G401 (cell line): ENCODE data around the gene HDGF. TPM values are rescaled to one million over a fixed set of nuclear protein-coding genes. Genes with fewer than 3 reads are reported as not detected.

Source experiments
- DNase-seq: peaks from one replicate; pipeline ENCODE4 v3.0.0-alpha.2; 2015; ENCODE audit warnings: low spot score
- in situ Hi-C: cut with HindIII; loops from 2 replicates; pipeline ENCODE4 v1.10.0; 2016; ENCODE audit warnings: low sequenced_read_pairs, mixed read lengths
- total RNA-seq: library from RNA; depleted of rRNA; stranded (reverse); fragments of >200 nt; shearing (Covaris generic); gene quantifications from 2 replicates; pipeline ENCODE4 v1.2.3, GENCODE V29; 2014; rRNA removed

HDGF gene
- total RNA-seq, 1 experiment from 2014 or later = 510 TPM

DNA sequence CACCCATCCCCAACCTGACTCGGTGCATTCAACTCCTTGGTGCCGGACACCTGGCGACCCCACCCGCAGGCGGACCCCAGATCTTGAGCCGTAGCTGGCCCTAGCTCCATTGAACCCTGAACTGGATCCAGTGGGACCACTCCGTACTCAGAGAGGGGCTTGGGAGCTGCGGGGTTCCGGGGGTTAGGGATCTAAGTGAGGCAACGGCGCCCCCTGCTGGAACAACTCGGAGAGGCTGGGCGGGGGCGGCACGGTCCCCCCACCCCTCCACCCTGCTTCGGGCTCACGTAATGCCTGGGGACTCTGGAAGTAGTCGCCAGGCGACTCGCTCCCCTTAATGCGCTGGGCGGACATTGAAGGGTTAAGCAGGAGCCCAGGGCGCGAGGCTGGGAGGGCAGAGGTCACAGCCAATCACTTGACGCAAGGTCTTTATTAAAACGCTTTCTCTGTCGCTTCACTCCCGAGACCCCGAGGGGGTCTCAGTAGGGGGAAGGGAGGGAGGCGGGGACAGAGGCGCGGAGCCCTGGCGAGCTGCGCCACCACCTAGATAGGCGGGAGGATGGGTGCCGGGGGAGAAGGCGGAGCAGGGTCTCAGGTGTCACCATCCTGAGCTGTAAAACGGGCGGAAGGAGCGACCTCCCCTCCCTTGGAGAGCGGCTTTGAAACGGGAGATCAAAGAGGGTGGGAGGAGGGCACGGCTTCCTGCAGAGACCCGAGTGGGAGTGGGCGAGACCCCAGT, 45.4 kb downstream of the HDGF start:
- peak; percentile 70 for DNase-seq
- in situ Hi-C loops = no loop called here

DNA sequence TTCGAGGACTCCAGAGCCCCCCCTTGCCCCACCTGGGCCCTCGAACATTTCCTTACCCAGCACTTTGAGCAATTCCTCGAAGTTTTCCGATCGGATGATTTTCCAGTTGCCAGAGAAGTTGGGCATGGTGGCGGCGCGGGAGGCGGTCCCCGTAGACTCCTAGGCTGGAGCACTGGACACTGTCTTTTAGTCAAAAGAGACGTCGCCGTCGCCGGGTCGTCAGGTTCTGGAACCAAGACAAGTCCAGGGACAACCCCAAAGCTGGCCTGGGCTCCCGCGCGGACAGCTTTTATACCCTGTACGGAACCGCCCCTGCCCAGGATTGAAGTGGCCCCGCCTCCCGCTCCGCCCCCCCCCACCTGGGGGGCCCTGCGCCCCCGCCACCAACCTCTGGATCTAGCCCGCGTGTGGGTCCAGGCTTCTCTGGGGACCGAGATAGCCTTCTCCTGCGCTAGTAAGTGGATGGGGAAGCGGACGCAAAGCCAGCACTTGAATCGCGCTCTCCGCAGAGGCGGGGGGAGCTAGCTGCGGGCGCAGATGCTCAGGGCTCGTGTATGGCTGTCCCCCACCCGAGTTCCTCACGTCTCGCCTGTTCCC, 46.1 kb downstream of the HDGF start, which contains the start of gene CRABP2:
TSS of gene CRABP2 (minus strand) at position 263 of the 597 bp plus-strand sequence. CDS start at position 126, 137 bp downstream.
- in situ Hi-C loops = no loop called here
- peak; percentile 55 for DNase-seq

DNA sequence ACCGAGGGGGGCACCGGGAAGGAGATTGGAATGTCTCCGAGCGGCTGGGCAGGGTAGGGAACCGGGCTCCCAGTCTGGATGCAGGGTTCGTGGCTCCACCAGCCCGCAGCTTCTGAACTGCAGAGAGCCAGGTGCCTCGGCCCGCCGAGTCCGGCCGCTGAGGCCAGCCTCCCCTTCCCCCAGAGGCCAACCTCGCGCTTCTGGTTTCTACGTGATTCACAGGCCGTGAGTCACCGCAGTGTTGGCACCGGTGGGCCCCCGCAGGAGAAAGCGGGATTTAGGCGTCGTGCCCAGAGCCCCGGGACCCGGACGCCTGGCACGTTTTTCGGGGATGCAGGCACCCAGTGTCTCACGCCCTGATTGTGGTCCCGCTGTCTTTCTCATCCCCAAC, 46.5 kb downstream of the HDGF start:
- in situ Hi-C loops = no loop called here
- DNase-seq = no peak

DNA sequence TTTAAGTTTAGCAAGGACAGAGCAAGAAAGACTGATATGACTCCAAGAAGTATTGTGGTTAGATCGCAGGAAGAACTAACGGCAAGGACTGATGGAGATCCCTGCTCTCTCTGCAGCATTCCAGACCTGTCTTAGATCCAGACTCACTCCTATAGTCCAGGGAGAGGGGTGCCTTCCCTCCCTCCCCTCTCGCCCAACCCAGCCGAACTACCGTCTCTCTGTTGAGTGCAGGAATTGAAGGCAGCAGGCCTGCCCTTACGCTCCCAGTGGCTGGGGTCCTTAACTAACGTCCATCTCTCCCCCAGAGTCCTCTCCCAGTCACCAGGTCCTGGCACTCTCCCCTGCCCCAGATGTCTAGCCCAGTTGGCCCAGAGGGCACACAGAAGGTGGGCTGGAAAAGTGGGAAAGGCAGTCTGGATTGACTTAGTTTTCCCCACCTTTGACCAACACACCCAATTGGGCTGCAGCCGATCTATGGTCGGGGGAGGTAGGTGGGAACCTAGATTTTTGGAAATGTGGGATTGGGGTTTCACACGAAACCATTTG, 47.2 kb downstream of the HDGF start:
- in situ Hi-C loops = no loop called here
- no peak for DNase-seq

DNA sequence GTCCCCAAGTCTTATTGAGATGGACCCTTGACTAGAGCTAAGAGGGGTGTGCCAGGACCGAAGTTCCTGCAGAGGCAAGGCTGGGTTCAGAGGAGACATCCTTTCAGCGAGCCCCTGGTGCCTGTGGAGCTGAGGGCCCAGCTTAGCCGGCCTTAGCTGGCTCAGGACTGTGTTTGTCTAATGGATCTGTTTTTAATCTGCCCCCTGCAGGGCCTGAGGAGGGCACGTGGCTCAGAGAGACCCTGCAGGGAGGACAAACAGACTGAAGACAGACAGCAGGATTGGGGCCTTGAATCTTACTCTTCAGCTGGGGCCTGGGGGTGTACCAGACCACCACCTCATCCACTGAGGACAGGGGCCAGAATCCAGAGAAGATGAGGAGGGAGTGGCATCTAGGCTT, 47.7 kb downstream of the HDGF start:
- in situ Hi-C loops = no loop called here
- no peak for DNase-seq

DNA sequence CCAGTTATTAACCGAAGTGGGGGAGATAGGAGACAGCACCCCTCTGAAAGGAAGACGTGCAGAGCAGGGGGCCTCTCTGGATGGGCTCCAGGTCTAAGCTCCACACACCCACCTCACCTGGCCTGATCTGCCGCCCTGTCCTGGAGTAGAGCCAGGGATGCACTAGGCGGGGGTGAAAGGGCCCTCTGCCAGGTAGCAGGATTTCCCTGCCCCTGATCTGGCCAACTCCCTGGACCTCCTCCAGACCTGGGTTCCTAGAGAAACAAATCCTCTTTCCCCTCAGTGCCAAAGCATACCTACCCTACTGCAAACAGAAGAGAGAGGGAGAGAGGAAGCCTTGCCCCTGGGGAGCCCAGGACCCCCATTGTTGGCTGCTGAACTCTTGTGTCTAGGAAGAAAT, 48.1 kb downstream of the HDGF start:
- DNase-seq = no peak
- in situ Hi-C loops = no loop called here

DNA sequence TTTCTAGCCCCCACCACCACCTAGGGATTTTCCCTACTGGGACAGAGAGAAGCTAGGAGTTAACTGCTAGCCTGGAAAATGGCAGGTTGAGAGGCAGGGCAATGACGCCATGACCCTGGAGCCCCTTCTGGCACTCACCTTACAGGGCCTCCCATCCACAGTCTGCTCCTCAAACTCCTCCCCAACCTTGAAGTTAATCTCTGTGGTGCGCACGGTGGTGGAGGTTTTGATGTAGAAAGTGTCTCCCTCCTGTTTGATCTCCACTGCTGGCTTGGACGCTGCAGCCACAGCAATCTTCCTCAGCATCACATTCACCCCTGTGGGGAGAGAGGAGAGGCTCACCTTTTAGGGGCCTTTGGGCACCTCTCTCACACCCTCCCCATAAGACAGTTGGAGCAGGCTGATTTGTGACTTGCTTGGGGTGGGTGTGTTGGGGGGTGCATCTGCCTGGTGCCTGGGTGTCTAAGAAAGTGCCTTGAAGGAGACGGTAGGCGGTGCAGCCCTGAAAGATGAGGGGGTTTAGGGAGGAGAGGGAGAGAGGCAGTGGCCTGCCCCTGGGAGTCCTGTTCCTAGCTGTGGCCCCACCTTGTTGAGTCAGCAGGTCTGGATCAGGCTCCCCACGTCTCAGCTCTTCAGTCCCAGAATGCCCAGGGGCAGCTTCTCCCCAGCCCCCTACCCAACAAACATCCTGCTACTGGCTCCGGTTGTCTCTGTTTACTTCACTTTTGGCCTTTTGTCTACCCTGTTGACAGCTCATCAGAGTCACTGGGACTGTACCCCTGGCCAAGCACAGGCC, 50.5 kb downstream of the HDGF start:
- no peak for DNase-seq
- in situ Hi-C loops = no loop called here

DNA sequence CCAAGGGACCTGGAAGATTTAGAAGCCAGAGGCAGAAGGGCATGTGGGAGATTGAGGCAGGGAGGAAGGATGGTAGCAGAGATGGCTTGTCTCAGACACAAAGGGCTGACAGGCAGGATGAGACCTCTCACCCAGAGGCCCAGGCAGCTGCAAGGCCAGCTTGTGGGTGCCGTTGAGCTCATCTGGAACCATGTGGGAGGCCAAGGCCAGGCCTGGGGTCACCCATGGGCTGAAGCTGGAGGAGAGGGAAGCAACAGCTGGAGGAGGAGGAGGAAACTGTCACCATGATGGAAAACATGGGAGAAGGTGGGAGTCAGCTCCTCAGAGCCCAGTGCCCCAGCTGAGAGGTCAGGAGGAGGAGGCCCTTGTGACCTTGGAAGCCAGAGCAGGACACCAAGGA, 52.5 kb downstream of the HDGF start:
- no peak for DNase-seq
- in situ Hi-C loops = no loop called here

DNA sequence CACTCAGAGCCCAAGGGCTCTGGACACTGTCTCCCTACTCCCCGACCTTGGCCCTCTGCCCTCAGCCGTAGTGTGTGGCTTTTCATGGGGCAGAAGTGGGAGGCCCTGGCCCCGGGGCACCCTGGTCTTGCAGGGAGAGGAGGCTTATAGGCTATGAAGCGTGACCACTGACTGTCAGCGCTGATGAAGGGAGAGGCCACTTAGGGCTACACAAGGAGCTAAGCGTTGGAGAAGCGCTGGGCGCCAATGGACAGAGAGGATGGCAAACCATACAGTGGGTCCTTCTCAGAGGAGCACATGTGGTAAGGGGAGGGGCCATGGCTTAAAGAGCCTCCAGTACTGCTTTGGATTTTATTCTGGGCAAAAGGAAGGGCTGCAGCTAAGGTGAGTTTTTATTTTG, 54.0 kb downstream of the HDGF start:
- in situ Hi-C loops = no loop called here
- DNase-seq = no peak

DNA sequence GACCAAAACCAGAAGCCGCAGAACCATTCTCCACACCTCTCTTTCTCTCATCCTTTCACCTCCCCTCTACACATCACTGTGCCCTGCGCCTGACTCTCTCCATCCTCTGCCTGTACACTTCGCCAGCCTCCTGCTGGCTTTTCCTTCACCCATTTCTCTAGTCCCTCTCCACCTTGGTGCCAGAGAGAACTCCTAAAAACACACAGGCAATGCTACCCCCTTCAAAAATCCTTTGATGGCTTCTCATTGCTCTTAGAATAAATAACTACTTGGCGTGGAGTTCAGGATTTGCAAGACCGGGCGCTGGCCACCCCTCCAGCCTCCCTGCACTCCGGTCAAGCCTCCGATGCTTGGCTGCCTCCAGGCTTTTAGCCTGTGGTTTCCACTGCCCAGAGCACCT, 54.7 kb downstream of the HDGF start:
- no peak for DNase-seq
- in situ Hi-C loops = no loop called here

DNA sequence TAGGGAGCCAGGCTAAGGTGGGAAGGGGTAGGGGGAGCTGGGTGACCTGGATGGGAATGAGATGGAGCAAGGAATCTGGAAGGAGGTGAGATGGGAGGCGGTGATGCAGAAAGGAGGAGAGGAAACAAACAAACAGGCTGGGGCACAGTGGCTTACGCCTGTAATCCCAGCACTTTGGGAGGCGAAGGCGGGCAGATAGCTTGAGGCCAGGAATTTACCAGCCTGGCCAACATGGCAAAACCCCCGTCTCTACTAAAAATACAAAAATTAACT, 56.8 kb downstream of the HDGF start:
- DNase-seq = no peak
- in situ Hi-C loops = no loop called here

DNA sequence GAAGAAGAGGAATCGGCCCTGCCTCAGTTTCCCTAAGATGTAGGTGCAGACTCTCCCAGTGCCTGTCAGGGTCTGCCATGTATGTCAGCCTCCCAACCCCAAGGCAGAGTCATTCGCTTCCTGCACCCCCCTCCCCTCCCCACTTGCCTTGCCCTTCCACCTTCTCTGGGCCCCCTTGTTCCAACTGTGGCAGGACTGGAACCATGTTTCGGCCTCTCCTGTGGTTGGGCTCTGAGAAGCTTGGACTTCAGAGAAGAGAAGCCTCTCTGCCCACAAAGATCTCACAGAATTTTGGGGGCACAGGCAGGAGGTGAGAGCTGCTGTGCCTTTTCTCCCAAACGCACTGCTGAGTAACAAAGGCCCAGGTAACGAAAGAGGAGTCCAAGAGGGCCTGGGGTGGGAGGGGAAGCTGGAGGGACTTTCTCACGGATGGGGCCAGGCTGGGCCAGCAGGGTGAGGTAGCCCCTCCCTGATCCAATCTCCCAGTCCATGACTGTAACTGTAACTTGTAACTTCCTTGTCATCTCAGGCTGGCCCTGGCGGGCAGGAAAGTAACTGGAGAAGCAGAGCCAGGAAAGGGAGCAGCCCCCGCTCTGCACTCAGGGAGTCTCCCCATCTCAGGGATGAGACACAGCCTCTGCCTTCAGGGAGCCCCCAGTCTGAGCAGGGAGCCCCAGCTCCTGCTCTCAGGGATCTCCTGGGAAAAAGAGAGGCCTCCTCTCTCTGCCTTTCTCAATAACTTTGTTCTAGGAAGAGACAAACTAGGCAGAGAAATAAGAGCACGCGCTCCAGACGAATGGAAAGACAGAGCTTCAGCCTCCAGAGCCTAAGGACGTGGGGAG, 57.4 kb downstream of the HDGF start:
- in situ Hi-C loops = no loop called here
- DNase-seq = no peak

DNA sequence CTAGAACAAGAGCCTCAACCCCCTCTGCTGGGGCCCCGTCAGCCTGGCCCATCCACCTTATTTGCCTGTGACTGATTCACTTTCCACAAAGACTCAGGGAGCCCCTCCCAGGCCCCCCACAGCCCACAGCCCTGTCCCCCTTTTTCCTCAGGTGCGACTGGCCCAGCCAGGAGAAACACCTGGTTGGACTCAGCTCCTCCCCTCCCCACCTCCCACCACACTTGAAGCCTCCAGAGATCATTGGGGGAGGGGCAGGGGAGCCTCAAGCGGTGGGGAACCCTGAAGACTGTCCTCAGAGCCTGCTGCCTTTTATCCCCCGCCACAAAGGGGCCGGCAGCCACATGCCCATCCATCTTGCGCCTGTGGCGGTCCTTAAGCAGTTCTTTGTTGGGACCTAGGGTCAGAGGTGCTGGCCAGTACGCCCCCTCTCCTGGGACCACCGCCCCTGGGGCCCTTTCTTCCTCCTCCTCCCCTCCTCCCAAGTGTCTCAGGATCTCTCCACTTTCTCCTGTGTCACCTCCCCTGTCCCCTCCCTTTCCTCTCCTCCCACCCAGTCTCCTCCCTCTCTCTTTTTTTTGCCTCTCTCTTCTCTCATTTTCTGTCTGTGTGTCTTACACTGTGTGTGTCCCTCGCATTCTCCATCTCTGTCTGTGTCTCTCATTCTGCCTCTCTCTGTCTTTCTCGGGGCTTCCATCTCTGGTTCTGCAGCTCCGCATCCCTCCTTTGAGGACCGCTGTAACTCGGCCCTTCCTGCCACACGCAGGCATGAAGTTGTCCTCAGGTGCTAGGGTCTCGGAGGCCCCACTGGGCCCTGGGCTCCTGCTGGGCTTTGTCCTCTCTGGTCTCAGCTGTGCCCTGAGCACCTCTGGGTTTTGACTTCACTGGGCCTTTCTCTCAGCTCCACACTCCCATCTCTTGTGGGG, 58.3 kb downstream of the HDGF start:
- in situ Hi-C loops = no loop called here
- no peak for DNase-seq

DNA sequence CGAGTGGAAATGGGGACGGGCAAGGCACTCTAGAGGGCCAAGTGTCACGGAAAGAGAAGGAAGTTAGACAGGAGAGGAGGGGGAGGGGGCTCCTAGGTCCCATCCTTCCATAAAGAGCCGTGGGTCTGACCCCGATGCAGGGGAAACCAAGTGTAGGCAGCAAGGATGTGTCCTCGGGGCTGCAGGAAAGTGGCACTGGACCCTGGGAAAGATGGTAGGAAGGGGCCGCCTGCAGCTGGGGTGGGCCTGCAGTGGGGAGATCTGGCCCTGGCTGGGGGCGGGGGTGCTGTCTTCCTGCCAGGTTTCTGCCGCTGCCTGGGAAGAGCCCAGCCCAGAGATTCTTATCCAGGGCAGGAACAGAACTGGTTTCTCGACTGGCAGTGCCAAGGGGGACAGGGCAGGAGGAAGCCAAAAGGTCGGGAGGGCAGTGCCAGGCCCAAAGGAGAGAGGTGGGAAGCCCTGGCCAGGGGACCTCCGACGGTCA, 59.0 kb downstream of the HDGF start:
- in situ Hi-C loops = no loop called here
- DNase-seq = no peak

Other genes with a start within 250 kb of the HDGF start
- gene IQGAP3, start 179.1 kb downstream of the HDGF start, total RNA-seq = 13.4 and 16.9 TPM in 2 replicates
- gene TTC24, start 172.0 kb downstream of the HDGF start, total RNA-seq = not detected in 2 replicates
- 103 and 112 TPM in 2 replicates for gene NAXE, start 159.9 kb downstream of the HDGF start, total RNA-seq
- gene GPATCH4, start 150.2 kb downstream of the HDGF start, total RNA-seq = 13.7 and 25.4 TPM in 2 replicates
- 0.25 and 0.44 TPM in 2 replicates for gene HAPLN2, start 132.3 kb downstream of the HDGF start, total RNA-seq
- gene BCAN, start 109.6 kb downstream of the HDGF start, total RNA-seq = 23.9 and 30.9 TPM in 2 replicates
- gene NES, start 74.3 kb downstream of the HDGF start, total RNA-seq = 170 and 183 TPM in 2 replicates
- 1,143 and 1,168 TPM in 2 replicates for gene CRABP2, start 46.1 kb downstream of the HDGF start, total RNA-seq
- 24.6 and 54.8 TPM in 2 replicates for gene METTL25B, start 23.2 kb downstream of the HDGF start, total RNA-seq
- gene ISG20L2, start 22.9 kb downstream of the HDGF start, total RNA-seq = 29.8 and 31.9 TPM in 2 replicates
- 34.2 and 88.7 TPM in 2 replicates for gene MRPL24, start 10.6 kb downstream of the HDGF start, total RNA-seq
- gene PRCC, start 15.9 kb upstream of the HDGF start, total RNA-seq = 45.4 and 51.1 TPM in 2 replicates
- gene SH2D2A, start 65.2 kb upstream of the HDGF start, total RNA-seq = 1.8 and 2.4 TPM in 2 replicates
- not detected in 2 replicates for gene INSRR, start 107.4 kb upstream of the HDGF start, total RNA-seq
- gene NTRK1, start 109.2 kb upstream of the HDGF start, total RNA-seq = 0.81 and 1.2 TPM in 2 replicates
- gene PEAR1, start 142.0 kb upstream of the HDGF start, total RNA-seq = 6.6 and 7.1 TPM in 2 replicates
- gene LRRC71, start 169.0 kb upstream of the HDGF start, total RNA-seq = not detected in 2 replicates